Heart right ventricle (tissue), 16 donors: ENCODE data around the gene MAGEA3. TPM values are rescaled to one million over a fixed set of nuclear protein-coding genes. Genes with fewer than 3 reads are reported as not detected.
"Not testable (repeated sequence)": the region's sequence is repeated elsewhere in the genome, so short reads cannot be mapped to it uniquely, and the experiment has no call there.

Experiments
- ATAC-seq, 8 donors: fragments of 200-7000 bp; cut with Tn5 transposase; one replicate each; pipeline ENCODE4 v1.9.1; 2020; ENCODE audit warnings: mild to moderate bottlenecking in 8 of 8, moderate library complexity in 8 of 8, moderate number of reproducible peaks in 1 of 8
- DNase-seq, 2 donors: peaks; one replicate each; pipeline ENCODE4 v3.0.0-alpha.2; 2020
- H3K27ac ChIP-seq, 10 donors: fragments of 200-600 bp; sonication (generic) in 2 of 10; one replicate each; pipeline versions ENCODE4 v1.5.0 to v1.8.0; 2020 to 2022; ENCODE audit warnings: mild to moderate bottlenecking in 3 of 10
- H3K27me3 ChIP-seq, 7 donors: fragments of 200-600 bp; one replicate each; pipeline ENCODE4 v1.8.0; 2021 to 2022; ENCODE audit warnings: mild to moderate bottlenecking in 2 of 7
- H3K36me3 ChIP-seq, 9 donors: fragments of 200-600 bp; sonication (generic) in 1 of 9; one replicate each; pipeline versions ENCODE4 v1.5.0 to v1.8.0; 2020 to 2022; ENCODE audit warnings: mild to moderate bottlenecking in 2 of 9
- H3K4me1 ChIP-seq, 9 donors: fragments of 200-600 bp; sonication (generic) in 1 of 9; one replicate each; pipeline versions ENCODE4 v1.5.0 to v1.8.0; 2020 to 2022; ENCODE audit warnings: mild to moderate bottlenecking in 4 of 9
- H3K4me3 ChIP-seq, 10 donors: fragments of 200-600 bp; sonication (generic) in 2 of 10; one replicate each; pipeline versions ENCODE4 v1.5.0 to v1.8.0; 2020 to 2022; ENCODE audit warnings: mild to moderate bottlenecking in 7 of 10, moderate library complexity in 2 of 10
- H3K9me3 ChIP-seq, 11 donors: fragments of 200-600 bp in 10 of 11; sonication (generic) in 2 of 11; one replicate each; pipeline versions ENCODE4 v1.5.0 to v1.8.0; 2013 to 2022; ENCODE audit warnings: mild to moderate bottlenecking in 2 of 11, control low read depth in 1 of 11, moderate library complexity in 1 of 11
- WGBS, 2 donors: extraction: QIAGEN DNeasy Blood & Tissue Kit; methylation state at CpG; one replicate each; pipeline ENCODE4 v1.1.7; 2013; ENCODE audit warnings: inconsistent platforms in 1 of 2; 5-methylcytosine and 5-hydroxymethylcytosine counted together
- intact Hi-C, 10 donors: fragments of 100-400 bp; cut with DNase I; formaldehyde crosslinking; loops; one replicate each; pipeline versions ENCODE4 v1.11.1 to v1.14.2; 2022
- polyA plus RNA-seq, 2 donors: library from polyadenylated mRNA; stranded (reverse); fragments of 200-250 nt; gene quantifications; one replicate each; pipeline ENCODE4 v1.2.3, GENCODE V29; 2013
- total RNA-seq, 10 donors: library from RNA; stranded (reverse); fragmentation: NEBNext Ultra II Directional in 3 of 10; extraction: Animal tissue kit (Norgen Biotek cat#: 25700) in 3 of 10; gene quantifications; one replicate each; pipeline versions ENCODE4 v1.2.1 to v1.2.4, GENCODE V29; 2021 to 2023
- TF ChIP-seq, protein P1 (sequence below), 9 donors: fragments of 200-600 bp; sonication (generic) in 2 of 9; IDR thresholded peaks; one replicate each; pipeline versions ENCODE4 v1.5.0 to v1.8.0; 2021 to 2022; ENCODE audit warnings: antibody characterized with exemption in 9 of 9, mild to moderate bottlenecking in 5 of 9, moderate library complexity in 1 of 9
- donor health status: Arrhythmogenic right ventricular cardiomyopathy.
- donor health status: ischemic (EF 13 %, LVEDD 7.1; RV severe dilation, severe dysfunction).
- donor health status: healthy with polysubstance abuse.
- donor health status: DM: no; HTN: yes; CAD: no.
- donor health status: DM: no; HTN: no; CAD: no.
- donor health status: ischemic (EF 25% LVEDD 6.9; RV normal size, moderate dysfunction).
- donor health status: ischemic (EF 25% LVEDD 5.7; RV mildly dilated, moderate dysfunction).
- donor health status: healthy.
- donor health status: DM: yes; HTN: yes; CAD: no.
- donor health status: Ischemic cardiomyopathy.
- donor health status: ischemic (EF 35%, LVEDD 5.7; RV mildly dilated, moderate dysfunction).
- donor health status: nonischemic (EF 11% LVEDD 7.7; RV severe dilation, severe dysfunction).
- donor health status: DM: yes; HTN: yes; CAD: no.
- donor health status: PGD.
- donor health status: ischemic (EF 29% LVEDD 5.4; RV normal size, mild dysfunction).
- donor health status: nonischemic (EF 23%, LVEDD 6.1; RV moderate dilation, normal function).

Gene MAGEA3
- total and polyA plus RNA-seq, 12 donors: not detected

DNA sequence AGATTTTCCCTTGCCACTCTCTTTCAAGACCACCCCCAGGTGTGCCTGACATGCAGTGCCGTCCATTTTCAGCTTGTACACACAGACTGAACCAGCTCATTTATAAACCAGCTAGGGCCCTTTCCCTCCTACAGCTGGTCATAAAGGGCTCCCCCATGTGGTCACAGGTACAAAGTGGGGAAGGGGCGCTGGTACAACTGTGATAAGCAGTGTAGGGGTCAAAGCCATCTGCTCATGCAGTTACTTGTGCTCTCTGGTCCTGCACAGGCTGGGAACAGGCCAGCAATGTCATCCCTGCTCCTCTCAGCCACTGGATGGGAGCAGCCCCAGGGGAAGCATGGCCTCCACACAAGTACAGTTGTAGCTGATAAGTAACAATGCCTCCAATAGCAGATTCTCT lies 40.3 kb upstream of the MAGEA3 start:
- no peak for ATAC-seq
- 44 to 49% methylated on average over 2 of the region's 2 CpGs for WGBS, 2 donors

DNA sequence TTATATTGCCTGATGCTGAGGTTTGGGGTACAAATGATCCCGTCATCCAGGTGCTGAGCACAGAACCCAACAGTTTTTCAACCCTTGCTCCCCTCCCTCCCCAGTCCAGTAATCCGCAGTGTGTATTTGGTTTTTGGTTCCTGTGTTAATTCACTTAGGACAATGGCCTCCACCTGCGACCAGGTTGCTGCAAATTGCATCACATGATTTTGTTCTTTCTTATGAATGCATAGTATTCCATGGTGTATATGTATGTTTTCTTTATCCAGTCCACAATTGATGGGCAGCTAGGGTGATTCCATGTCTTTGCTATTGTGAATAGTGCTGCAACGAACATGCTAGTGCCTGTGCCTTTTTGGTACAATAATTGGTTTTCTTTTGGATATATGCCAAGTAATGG lies 35.5 kb upstream of the MAGEA3 start:
- Histone ChIP-seq H3K4me1 (no peaks in the 10 kb centered on the region), H3K36me3 (no peaks in the 10 kb centered on the region), H3K27ac (no peak overlapping the region), H3K4me3 (no peak overlapping the region), H3K27me3 (peaks cover 0 to 5% (median 0%) of the 10 kb centered on the region in 7 donors), H3K9me3 (peaks cover 0 to 23% (median 0%) of the 10 kb centered on the region in 11 donors)
- 58 to 80% methylated on average over 3 to 4 of the region's 4 CpGs for WGBS, 2 donors
- no peak for ATAC-seq
- intact Hi-C loops: no loop called here
- TF ChIP-seq, protein P1, sequence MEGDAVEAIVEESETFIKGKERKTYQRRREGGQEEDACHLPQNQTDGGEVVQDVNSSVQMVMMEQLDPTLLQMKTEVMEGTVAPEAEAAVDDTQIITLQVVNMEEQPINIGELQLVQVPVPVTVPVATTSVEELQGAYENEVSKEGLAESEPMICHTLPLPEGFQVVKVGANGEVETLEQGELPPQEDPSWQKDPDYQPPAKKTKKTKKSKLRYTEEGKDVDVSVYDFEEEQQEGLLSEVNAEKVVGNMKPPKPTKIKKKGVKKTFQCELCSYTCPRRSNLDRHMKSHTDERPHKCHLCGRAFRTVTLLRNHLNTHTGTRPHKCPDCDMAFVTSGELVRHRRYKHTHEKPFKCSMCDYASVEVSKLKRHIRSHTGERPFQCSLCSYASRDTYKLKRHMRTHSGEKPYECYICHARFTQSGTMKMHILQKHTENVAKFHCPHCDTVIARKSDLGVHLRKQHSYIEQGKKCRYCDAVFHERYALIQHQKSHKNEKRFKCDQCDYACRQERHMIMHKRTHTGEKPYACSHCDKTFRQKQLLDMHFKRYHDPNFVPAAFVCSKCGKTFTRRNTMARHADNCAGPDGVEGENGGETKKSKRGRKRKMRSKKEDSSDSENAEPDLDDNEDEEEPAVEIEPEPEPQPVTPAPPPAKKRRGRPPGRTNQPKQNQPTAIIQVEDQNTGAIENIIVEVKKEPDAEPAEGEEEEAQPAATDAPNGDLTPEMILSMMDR (IDR thresholded peaks at IDR 0.05): no peak
- no peak for DNase-seq

More for the DNA sequence above, 40.3 kb upstream of the MAGEA3 start:
- no peak for DNase-seq
- H3K36me3 ChIP-seq: no peaks in the 10 kb centered on the region
- TF ChIP-seq, protein P1 (IDR thresholded peaks at IDR 0.05): no peak
- H3K4me1 ChIP-seq: no peaks in the 10 kb centered on the region
- H3K9me3 ChIP-seq: no peaks in the 10 kb centered on the region
- no peak overlapping the region for H3K4me3 ChIP-seq
- H3K27me3 ChIP-seq: peaks cover 0 to 5% (median 0%) of the 10 kb centered on the region in 7 donors
- intact Hi-C loops: no loop called here
- H3K27ac ChIP-seq: no peak overlapping the region

DNA sequence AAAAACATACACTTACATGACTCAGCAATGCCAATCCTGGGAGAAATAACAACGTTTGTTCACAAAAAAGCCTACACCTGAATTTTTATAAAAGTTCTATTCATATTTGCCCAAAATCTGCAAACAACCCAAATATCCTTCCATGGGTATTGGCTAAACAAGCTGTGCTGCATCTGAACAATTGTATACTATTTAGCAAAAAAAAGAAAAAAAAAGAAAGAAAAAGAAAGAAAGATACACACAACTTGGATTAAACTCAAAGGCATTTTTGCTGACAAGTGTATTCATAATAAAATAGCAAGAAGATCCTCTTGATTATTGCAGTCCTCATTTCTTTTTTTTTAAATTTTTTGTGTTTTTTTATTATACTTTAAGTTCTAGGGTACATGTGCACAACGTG lies 24.5 kb upstream of the MAGEA3 start:
- H3K36me3 ChIP-seq: no peaks in the 10 kb centered on the region
- no peak overlapping the region for H3K27ac ChIP-seq
- DNase-seq (no peak), ATAC-seq (no peak)
- H3K9me3 ChIP-seq: peaks cover 0 to 4% (median 0%) of the 10 kb centered on the region in 11 donors
- no peaks in the 10 kb centered on the region for H3K4me1 ChIP-seq
- no peak overlapping the region for H3K4me3 ChIP-seq
- TF ChIP-seq, protein P1 (IDR thresholded peaks at IDR 0.05): no peak
- H3K27me3 ChIP-seq: peaks cover 0 to 4% (median 0%) of the 10 kb centered on the region in 7 donors
- 88 to 92% methylated on average over 2 of the region's 2 CpGs for WGBS, 2 donors
- intact Hi-C loops: no loop called here

DNA sequence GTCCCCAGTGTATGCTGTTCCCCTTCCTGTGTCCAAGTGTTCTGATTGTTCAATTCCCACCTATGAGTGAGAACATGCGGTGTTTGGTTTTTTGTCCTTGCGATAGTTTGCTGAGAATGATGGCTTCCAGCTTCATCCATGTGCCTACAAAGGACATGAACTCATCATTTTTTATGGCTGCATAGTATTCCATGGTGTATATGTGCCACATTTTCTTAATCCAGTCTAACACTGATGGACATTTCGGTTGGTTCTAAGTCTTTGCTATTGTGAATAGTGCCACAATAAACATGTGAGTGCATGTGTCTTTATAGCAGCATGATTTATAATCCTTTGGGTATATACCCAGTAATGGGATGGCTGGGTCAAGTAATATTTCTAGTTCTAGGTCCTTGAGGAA lies 23.9 kb upstream of the MAGEA3 start:
- H3K4me3 ChIP-seq, ATAC-seq, intact Hi-C loops, H3K9me3 ChIP-seq, H3K27me3 ChIP-seq, DNase-seq, H3K27ac ChIP-seq, H3K36me3 ChIP-seq, H3K4me1 ChIP-seq: not testable (repeated sequence)
- WGBS, 2 donors: 86 to 95% methylated on average over 3 of the region's 3 CpGs

DNA sequence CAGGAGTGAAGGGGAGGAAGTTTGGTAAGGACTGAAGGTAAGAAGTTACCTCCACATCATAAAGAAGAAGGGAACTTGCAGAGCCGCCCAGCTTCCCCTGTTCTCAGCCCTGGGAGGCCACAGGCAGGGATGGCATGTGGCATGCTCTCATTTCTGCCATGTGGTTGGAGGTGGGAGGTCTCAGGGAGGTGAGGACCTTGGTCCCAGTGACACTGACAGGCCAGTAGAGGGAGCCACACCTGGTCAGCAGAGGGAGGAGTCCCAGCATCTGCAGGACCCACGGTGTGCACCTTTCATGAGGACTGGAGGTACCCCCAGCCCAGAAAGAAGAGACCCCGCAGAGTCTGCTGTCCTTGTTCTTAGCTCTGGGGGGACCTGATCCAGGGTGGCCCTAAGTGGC lies 17.6 kb upstream of the MAGEA3 start:
- H3K27ac ChIP-seq, ATAC-seq, DNase-seq, H3K9me3 ChIP-seq, H3K4me1 ChIP-seq, H3K27me3 ChIP-seq, H3K4me3 ChIP-seq, H3K36me3 ChIP-seq, intact Hi-C loops: not testable (repeated sequence)
- no CpG with 5 or more reads among the region's 3 CpGs for WGBS, 2 donors

DNA sequence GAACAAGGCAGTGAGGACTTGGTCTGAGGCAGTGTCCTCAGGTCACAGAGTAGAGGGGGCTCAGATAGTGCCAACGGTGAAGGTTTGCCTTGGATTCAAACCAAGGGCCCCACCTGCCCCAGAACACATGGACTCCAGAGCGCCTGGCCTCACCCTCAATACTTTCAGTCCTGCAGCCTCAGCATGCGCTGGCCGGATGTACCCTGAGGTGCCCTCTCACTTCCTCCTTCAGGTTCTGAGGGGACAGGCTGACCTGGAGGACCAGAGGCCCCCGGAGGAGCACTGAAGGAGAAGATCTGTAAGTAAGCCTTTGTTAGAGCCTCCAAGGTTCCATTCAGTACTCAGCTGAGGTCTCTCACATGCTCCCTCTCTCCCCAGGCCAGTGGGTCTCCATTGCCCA lies 1.8 kb downstream of the MAGEA3 start:
- H3K9me3 ChIP-seq, intact Hi-C loops: not testable (repeated sequence)

DNA sequence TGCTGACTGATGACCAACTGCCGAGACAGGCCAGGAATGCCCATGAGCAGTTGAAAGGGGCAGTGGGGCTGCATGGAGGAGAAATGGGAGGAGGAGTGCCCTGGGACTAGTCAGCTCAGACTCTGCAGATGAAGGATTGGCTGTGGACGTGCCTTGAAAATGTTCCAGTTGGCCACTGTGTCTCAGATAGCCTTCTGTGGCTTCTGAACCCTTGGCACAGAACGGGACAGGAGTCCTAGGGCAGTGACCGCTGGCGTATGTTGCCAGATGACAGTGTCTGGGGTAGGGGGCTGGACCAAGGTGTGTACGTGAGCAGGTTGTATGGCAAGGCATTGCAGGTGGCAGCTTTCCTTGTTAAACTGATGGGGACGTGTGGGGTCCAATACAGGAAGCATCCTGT lies 7.9 kb downstream of the MAGEA3 start:
- 83 to 100% methylated on average over 1 to 3 of the region's 7 CpGs for WGBS, 2 donors
- intact Hi-C loops, H3K4me3 ChIP-seq, DNase-seq, H3K36me3 ChIP-seq, H3K27ac ChIP-seq, H3K9me3 ChIP-seq, H3K4me1 ChIP-seq, H3K27me3 ChIP-seq: not testable (repeated sequence)
- ATAC-seq: peak in 3 of 8 donors; percentile 30 to 58 (median 39)

More for the DNA sequence above, 1.8 kb downstream of the MAGEA3 start:
- H3K36me3 ChIP-seq, DNase-seq, H3K4me1 ChIP-seq, H3K27me3 ChIP-seq, ATAC-seq, H3K27ac ChIP-seq, H3K4me3 ChIP-seq: not testable (repeated sequence)
- 85 to 90% methylated on average over 3 to 4 of the region's 5 CpGs for WGBS, 2 donors

DNA sequence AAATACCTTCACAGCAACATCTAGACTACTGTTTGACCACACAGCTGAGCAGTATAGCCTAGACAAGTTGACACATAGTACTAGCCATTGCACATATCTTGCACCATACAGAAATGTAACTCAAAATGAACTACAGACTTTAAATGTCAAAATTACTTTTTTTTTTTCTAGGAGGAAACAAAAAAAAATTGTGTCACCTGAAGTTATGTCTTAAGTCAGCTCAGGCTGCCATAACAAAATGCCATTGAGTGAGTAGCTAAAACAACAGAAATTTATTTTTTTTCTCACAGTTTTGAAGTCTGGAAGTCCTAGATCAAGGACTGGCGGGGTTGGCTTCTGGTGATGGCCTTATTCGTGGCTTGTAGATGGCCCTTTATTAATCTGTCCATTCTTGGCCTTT lies 10.6 kb downstream of the MAGEA3 start, which contains the start of gene CSAG2:
Gene CSAG2, minus strand, starts transcription at position 101 of the 400 bp plus-strand sequence. CDS start 161 bp downstream, outside the sequence.
- intact Hi-C loops, ATAC-seq: not testable (repeated sequence)

DNA sequence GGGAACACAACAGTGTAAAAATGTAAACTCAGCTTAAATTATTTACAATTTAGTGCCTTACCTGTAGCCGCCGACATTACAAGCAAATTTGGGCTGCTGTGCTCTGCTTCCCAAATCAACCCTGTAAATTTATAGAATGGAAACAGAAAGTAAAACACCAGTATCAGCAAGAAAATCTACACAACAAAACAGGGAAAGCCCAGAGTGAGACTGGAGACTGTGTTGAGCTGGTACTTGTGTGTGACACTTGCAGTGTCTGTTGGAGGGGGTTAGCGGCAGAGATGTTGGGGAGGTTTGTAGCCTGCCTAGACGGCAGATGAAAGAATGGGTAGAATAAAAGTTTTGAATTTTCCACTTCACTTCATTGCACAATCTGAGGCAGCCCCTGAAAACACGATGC lies 14.6 kb downstream of the MAGEA3 start:
- no CpG with 5 or more reads among the region's 5 CpGs for WGBS, 2 donors
- H3K4me3 ChIP-seq, intact Hi-C loops, H3K36me3 ChIP-seq, H3K9me3 ChIP-seq, H3K27ac ChIP-seq, ATAC-seq, H3K27me3 ChIP-seq, DNase-seq, H3K4me1 ChIP-seq: not testable (repeated sequence)

More for the DNA sequence above, 10.6 kb downstream of the MAGEA3 start, which contains the start of gene CSAG2:
- no CpG with 5 or more reads among the region's 2 CpGs for WGBS, 2 donors
- not testable (repeated sequence) for H3K9me3 ChIP-seq, H3K27me3 ChIP-seq, H3K4me3 ChIP-seq, H3K36me3 ChIP-seq, DNase-seq, H3K4me1 ChIP-seq, H3K27ac ChIP-seq
